Gastroesophageal sphincter (tissue), 3 donors: ENCODE measurements around the gene TAS2R9.

Source experiments
- POLR2A ChIP-seq, 2 donors: fragments of 450-650 bp; IDR thresholded peaks; one replicate each; pipeline ENCODE4 v1.6.1; 2017; ENCODE audit warnings: antibody characterized with exemption in 2 of 2, mild to moderate bottlenecking in 2 of 2, moderate library complexity in 1 of 2
- POLR2AphosphoS5 ChIP-seq: sonication (generic); formaldehyde crosslinking; IDR thresholded peaks from one replicate; pipeline ENCODE4 v1.6.1; 2017; ENCODE audit warnings: antibody characterized with exemption
- TF ChIP-seq, protein P1 (sequence below), 4 experiments: fragments of 200-600 bp in 2 of 4; fragments of 450-650 bp in 2 of 4; sonication (generic) in 1 of 4; IDR thresholded peaks; one replicate each; pipeline ENCODE4 v1.5.1; 2017 to 2019; ENCODE audit warnings: antibody characterized with exemption in 4 of 4, mild to moderate bottlenecking in 2 of 4, moderate library complexity in 2 of 4

DNA sequence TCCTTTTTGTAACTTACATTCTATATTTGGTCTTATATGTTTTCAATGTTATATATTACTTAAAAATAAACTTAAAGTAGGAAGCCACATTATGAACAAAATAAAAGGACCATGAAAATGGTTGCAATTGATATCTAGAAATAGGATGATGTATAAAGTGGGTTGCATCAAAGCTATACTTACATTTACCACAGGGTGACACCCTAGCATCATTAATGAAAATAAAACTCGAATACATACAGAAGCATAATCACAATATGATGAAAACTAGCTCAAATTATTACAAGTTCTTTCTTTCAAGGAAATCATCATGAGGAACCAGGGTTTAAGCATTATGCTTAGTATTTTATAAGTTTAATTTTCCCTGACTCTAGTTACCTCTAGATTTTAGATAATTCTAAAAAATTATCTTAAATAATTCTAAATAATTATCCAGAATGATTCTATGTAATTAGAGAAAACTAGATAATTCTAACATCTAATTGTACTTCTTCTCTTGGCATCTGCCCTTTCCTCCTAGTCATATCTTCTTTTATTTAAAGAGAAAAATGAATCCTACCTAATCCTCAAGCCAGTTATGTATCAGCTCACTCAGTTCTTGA, 38.7 kb downstream of the TAS2R9 start:
- TF ChIP-seq, protein P1, sequence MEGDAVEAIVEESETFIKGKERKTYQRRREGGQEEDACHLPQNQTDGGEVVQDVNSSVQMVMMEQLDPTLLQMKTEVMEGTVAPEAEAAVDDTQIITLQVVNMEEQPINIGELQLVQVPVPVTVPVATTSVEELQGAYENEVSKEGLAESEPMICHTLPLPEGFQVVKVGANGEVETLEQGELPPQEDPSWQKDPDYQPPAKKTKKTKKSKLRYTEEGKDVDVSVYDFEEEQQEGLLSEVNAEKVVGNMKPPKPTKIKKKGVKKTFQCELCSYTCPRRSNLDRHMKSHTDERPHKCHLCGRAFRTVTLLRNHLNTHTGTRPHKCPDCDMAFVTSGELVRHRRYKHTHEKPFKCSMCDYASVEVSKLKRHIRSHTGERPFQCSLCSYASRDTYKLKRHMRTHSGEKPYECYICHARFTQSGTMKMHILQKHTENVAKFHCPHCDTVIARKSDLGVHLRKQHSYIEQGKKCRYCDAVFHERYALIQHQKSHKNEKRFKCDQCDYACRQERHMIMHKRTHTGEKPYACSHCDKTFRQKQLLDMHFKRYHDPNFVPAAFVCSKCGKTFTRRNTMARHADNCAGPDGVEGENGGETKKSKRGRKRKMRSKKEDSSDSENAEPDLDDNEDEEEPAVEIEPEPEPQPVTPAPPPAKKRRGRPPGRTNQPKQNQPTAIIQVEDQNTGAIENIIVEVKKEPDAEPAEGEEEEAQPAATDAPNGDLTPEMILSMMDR (IDR thresholded peaks at IDR 0.05), result peak; percentile 34 to 72 (median 68)
- TF ChIP-seq POLR2A (IDR thresholded peaks at IDR 0.05) (no peak), POLR2AphosphoS5 (no peak)
